Mucosa of descending colon (tissue), 3 donors: ENCODE data around the gene OSCAR. TPM values are rescaled to one million over a fixed set of nuclear protein-coding genes. Genes with fewer than 3 reads are reported as not detected.
"Not testable (repeated sequence)": the region's sequence is repeated elsewhere in the genome, so short reads cannot be mapped to it uniquely, and the experiment has no call there.

Source experiments
- ATAC-seq: fragments of 200-7000 bp; cut with Tn5 transposase; one replicate; pipeline ENCODE4 v1.9.1; 2020; ENCODE audit warnings: mild to moderate bottlenecking, moderate library complexity
- DNase-seq, 3 donors: peaks; one replicate each; pipeline ENCODE4 v3.0.0-alpha.2; 2020
- H3K36me3 ChIP-seq: fragments of 200-600 bp; one replicate; pipeline ENCODE4 v1.8.0; 2021; ENCODE audit warnings: low read depth, mild to moderate bottlenecking
- H3K4me1 ChIP-seq: fragments of 200-600 bp; one replicate; pipeline ENCODE4 v1.8.0; 2021; ENCODE audit warnings: low read depth, mild to moderate bottlenecking
- H3K4me3 ChIP-seq: fragments of 200-600 bp; one replicate; pipeline ENCODE4 v1.8.0; 2021; ENCODE audit warnings: mild to moderate bottlenecking
- H3K9me3 ChIP-seq: fragments of 200-600 bp; one replicate; pipeline ENCODE4 v1.8.0; 2021; ENCODE audit warnings: mild to moderate bottlenecking
- CTCF ChIP-seq: fragments of 200-600 bp; IDR thresholded peaks from one replicate; pipeline ENCODE4 v1.8.0; 2022; ENCODE audit warnings: antibody characterized with exemption, mild to moderate bottlenecking
- intact Hi-C, 2 donors: fragments of 100-400 bp; cut with DNase I in 1 of 2; cut with micrococcal nuclease in 1 of 2; formaldehyde crosslinking; loops; one replicate each; pipeline versions ENCODE4 v1.11.0 to v1.11.1; 2022; cut with DNase I, micrococcal nuclease
- total RNA-seq, 3 donors: library from RNA; stranded (reverse); fragmentation: NEBNext Ultra II Directional in 2 of 3; extraction: Animal tissue kit (Norgen Biotek cat#: 25700) in 2 of 3; gene quantifications; one replicate each; pipeline versions ENCODE4 v1.2.1 to v1.2.4, GENCODE V29; 2021 to 2023
- donor health status: DM: no; HTN: no; CAD: no; lungs with moderate emphysema.
- donor health status: DM: no; HTN: no; CAD: no.
- donor health status: DM: no; HTN: yes; CAD: no.

Gene OSCAR
- total RNA-seq, 3 donors from 2014 or later, result 0.35 to 1.8 (median 1.4) TPM

DNA sequence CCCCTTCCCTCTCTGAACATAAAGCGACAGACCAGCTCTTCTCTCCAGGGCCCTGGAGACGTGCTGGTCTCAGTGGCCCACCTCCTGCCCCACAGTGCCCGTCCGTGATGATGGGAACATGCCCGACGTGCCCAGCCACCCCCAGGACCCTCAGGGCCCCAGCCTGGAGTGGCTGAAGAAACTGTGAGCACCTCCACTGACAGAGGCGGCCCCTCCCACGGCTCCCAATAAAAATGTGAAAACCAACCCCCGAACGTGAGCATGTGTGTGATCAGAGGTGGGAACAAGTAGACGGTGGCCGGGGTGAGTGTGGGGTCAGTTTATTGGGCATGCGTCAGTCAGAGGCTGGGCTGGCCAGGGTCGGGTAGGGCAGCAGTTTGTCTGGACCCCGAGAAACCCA, 6.1 kb upstream of the OSCAR start:
- peaks cover 3% of the 10 kb centered on the region for H3K4me1 ChIP-seq
- H3K9me3 ChIP-seq, result no peaks in the 10 kb centered on the region
- intact Hi-C loops, result no loop called here
- ATAC-seq, result no peak
- H3K36me3 ChIP-seq, result no peaks in the 10 kb centered on the region
- no peak for TF ChIP-seq CTCF
- DNase-seq, result no peak
- H3K4me3 ChIP-seq, result no peak overlapping the region

DNA sequence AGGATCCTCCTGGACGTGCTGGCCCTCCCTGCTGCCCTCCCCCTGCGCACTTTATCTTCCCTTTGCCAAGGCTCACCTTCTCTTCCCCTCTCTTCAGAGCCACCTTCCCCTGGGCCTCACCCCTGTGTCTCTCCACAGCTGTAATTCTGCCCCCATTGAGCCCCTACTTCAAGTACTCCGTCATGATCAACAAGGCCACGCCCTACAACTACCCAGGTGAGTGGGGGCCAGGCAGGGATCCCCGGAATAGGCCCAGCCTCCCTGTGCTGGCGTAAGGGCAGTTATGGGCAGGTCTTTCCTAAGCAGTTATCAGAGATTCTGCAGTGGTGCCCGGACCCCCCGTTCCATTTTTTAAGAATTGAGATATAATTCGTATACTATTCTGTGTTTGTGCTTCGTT, 5.2 kb upstream of the OSCAR start:
- intact Hi-C loops, result no loop called here
- ATAC-seq (no peak), DNase-seq (no peak)
- no peaks in the 10 kb centered on the region for H3K9me3 ChIP-seq
- no peak for TF ChIP-seq CTCF
- no peak overlapping the region for H3K4me3 ChIP-seq
- H3K4me1 ChIP-seq, result peaks cover 3% of the 10 kb centered on the region
- no peaks in the 10 kb centered on the region for H3K36me3 ChIP-seq

DNA sequence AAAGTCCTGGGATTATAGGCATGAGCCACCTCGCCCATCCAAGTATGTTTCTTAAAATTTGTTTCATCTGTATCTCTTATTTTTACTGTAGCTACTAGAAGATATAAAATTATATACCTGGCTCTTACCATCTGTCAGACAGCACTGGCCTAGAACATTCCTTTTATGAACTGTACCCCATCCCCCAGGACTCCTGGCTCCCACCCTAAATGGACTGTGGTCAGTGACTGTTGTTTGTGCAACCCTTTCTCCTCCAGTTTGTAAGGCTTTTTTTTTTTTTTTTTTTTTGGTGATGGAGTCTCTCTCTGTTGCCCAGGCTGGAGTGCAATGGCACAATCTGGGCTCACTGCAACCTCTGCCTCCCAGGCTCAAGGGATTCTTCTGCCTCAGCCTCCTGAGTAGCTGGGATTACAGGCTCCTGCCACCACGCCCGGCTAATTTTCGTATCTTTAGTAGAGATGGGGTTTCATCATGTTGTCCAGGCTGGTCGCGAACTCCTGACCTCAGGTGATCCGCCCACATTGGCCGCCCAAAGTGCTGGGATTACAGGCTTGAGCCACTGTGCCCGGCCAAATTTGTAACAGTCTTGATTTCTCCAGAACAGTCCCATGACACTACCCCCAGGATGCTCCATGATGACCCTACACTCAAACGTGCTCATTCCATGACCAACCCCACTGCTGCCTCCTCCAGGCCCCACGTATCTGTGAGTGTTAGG, 4.6 kb upstream of the OSCAR start:
- H3K4me3 ChIP-seq, result no peak overlapping the region
- no peaks in the 10 kb centered on the region for H3K36me3 ChIP-seq
- no peaks in the 10 kb centered on the region for H3K9me3 ChIP-seq
- peaks cover 3% of the 10 kb centered on the region for H3K4me1 ChIP-seq
- TF ChIP-seq CTCF, result no peak
- intact Hi-C loops, result no loop called here
- no peak for DNase-seq
- ATAC-seq, result no peak

DNA sequence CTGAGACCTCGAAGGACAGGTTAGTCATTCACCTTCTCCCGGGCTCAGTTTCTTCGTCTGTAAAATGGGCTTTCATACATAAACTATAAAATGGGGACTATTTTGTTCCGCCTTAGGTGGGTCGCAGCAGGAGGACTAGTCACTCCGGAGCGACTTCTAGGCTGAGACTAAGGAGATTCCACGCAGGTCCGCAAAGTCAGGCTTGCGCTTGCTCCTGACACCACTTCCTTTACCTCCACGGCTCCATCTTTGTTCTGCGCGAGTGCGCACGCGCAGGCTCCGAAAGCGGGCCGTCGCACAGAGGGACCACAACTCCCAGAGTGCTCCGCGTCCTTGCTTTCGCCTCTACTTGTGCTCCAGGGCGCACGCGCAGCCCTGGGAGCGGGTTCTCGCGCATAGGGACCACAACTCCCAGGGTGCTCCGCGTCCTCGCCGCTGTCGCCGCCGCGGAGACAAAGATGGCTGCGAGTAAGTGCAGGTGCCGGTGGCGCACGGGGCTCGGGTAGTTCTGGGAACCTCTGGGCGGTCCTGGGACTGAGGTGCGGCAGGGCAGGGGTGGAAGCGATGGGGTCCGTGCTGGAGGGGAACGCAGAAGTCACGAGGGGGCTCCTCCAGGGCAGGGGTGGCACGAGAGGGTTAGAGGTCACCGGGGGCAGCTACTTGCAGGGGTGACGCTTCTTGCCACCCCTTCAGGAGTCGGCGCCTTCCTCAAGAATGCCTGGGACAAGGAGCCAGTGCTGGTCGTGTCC, 2.0 kb upstream of the OSCAR start, which contains the start of gene NDUFA3:
TSS of gene NDUFA3 (plus strand) at position 435 of the 749 bp plus-strand sequence. CDS start at position 459, 24 bp downstream.
- ATAC-seq, result peak; percentile 100
- Histone ChIP-seq H3K9me3 (no peaks in the 10 kb centered on the region), H3K4me1 (peaks cover 3% of the 10 kb centered on the region), H3K4me3 (peak within 1 kb of the TSS; percentile 76), H3K36me3 (no peaks in the 10 kb centered on the region)
- peak; percentile 97 to 99 (median 98) for DNase-seq
- intact Hi-C loops, result no loop called here
- TF ChIP-seq CTCF, result no peak

DNA sequence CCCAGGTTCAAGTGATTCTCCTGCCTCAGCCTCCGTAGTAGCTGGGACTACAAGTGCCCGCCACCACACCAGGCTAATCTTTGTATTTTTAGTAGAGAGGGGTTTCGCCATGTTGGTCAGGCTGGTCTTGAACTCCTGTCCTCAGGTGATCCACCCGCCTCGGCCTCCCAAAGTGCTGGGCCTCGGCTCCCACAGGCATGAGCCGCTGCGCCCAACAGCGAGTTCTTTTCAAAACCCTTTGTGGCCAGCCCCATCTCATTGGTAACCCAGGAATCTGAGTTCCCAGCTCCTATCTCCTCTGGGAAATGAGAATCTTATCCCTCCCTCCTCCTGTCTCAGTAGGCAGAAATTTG, 724 bp downstream of the OSCAR start:
- H3K36me3 ChIP-seq, DNase-seq, ATAC-seq, H3K4me1 ChIP-seq, intact Hi-C loops, H3K9me3 ChIP-seq, H3K4me3 ChIP-seq: not testable (repeated sequence)

- ATAC-seq (no peak), DNase-seq (no peak)
- Histone ChIP-seq H3K9me3 (no peaks in the 10 kb centered on the region), H3K4me3 (no peak overlapping the region), H3K4me1 (peaks cover 10% of the 10 kb centered on the region), H3K36me3 (no peaks in the 10 kb centered on the region)
- intact Hi-C loops, result no loop called here
- TF ChIP-seq CTCF, result no peak
These were observed 1.3 kb downstream of the OSCAR start for GRCh38 chr19:54099190-54099902.
